Gastroesophageal sphincter (tissue), 3 donors: ENCODE data around the gene SH3PXD2B.

Experiments
- EP300 ChIP-seq: sonication (generic); formaldehyde crosslinking; IDR thresholded peaks from one replicate; pipeline ENCODE4 v1.6.1; 2017; ENCODE audit warnings: antibody characterized with exemption, mild to moderate bottlenecking
- POLR2A ChIP-seq, 2 donors: fragments of 450-650 bp; IDR thresholded peaks; one replicate each; pipeline ENCODE4 v1.6.1; 2017; ENCODE audit warnings: antibody characterized with exemption in 2 of 2, mild to moderate bottlenecking in 2 of 2, moderate library complexity in 1 of 2
- POLR2AphosphoS5 ChIP-seq: sonication (generic); formaldehyde crosslinking; IDR thresholded peaks from one replicate; pipeline ENCODE4 v1.6.1; 2017; ENCODE audit warnings: antibody characterized with exemption
- TF ChIP-seq, protein P1 (sequence below), 4 experiments: fragments of 200-600 bp in 2 of 4; fragments of 450-650 bp in 2 of 4; sonication (generic) in 1 of 4; IDR thresholded peaks; one replicate each; pipeline ENCODE4 v1.5.1; 2017 to 2019; ENCODE audit warnings: antibody characterized with exemption in 4 of 4, mild to moderate bottlenecking in 2 of 4, moderate library complexity in 2 of 4

DNA sequence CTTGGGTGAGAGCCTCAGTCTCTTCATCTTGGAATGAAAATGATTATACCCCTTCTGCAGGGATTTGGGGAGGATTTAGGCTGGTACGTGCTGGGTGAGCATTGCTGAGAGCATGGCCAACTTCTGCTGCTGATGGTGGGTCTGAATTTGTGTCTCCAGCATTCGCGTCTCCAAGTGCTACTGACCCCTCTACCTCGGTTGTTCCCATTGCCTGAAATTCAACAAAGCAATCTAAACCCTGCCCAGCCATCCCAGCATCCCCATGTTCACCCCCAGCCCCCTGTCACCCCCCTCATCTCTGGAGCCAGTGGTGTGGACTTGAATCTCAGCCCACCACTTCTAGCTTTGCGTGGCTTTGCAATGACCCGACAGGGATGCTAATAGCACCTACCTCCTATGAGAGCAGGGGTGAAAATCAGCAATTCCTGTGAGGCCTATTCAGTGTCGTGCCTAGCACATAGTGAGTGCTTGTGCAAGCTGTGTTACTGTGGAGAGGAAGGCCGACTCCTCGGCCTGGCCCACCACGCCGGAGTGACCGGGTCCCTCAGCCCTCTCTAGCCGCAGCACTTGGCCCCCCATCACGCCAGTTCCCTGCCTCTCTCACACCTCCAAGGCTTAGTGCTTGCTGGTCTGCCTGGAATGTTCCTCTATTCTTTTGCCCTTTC is 43.4 kb upstream of the SH3PXD2B start:
- TF ChIP-seq, protein P1, sequence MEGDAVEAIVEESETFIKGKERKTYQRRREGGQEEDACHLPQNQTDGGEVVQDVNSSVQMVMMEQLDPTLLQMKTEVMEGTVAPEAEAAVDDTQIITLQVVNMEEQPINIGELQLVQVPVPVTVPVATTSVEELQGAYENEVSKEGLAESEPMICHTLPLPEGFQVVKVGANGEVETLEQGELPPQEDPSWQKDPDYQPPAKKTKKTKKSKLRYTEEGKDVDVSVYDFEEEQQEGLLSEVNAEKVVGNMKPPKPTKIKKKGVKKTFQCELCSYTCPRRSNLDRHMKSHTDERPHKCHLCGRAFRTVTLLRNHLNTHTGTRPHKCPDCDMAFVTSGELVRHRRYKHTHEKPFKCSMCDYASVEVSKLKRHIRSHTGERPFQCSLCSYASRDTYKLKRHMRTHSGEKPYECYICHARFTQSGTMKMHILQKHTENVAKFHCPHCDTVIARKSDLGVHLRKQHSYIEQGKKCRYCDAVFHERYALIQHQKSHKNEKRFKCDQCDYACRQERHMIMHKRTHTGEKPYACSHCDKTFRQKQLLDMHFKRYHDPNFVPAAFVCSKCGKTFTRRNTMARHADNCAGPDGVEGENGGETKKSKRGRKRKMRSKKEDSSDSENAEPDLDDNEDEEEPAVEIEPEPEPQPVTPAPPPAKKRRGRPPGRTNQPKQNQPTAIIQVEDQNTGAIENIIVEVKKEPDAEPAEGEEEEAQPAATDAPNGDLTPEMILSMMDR (IDR thresholded peaks at IDR 0.05), result no peak
- no peak for TF ChIP-seq POLR2A (IDR thresholded peaks at IDR 0.05)
- TF ChIP-seq EP300, result no peak
- no peak for TF ChIP-seq POLR2AphosphoS5
